Adrenal gland (tissue), 5 donors: ENCODE measurements around the gene C2CD3.

Experiments used
- POLR2A ChIP-seq, 2 donors: fragments of 450-650 bp; IDR thresholded peaks; one replicate each; pipeline ENCODE4 v1.6.1; 2017; ENCODE audit warnings: antibody characterized with exemption in 2 of 2, mild to moderate bottlenecking in 2 of 2, moderate library complexity in 1 of 2
- TF ChIP-seq, protein P1 (sequence below), 6 experiments: fragments of 450-650 bp in 4 of 6; fragments of 200-600 bp in 2 of 6; sonication (generic) in 1 of 6; IDR thresholded peaks; 1 replicate in 5 of 6; 2 replicates in 1 of 6; pipeline versions ENCODE4 v1.5.1 to v1.8.0; 2016 to 2021; ENCODE audit warnings: antibody characterized with exemption in 6 of 6, mild to moderate bottlenecking in 2 of 6, moderate library complexity in 1 of 6
- donor health status: DM: no; HTN: no; CAD: no.

DNA sequence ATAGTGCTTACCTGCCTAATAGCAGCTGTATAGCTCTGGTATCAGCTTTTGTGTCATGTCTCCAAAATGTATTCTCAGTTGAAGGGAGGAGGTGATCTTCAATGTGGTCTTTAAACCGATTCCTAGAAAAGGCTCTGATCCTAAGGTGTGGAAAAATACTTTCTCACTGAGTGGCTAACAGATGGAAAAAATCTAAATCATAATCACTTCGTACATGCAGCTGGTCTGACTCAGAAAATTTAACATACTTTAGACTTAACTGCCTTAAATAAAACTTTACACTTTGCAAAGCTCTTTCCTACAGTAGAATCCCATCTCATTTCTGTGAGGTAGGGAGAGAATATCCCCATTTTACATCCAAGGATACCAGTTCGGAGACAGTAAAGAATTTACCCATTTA is 38.0 kb downstream of the C2CD3 start:
- TF ChIP-seq, protein P1, sequence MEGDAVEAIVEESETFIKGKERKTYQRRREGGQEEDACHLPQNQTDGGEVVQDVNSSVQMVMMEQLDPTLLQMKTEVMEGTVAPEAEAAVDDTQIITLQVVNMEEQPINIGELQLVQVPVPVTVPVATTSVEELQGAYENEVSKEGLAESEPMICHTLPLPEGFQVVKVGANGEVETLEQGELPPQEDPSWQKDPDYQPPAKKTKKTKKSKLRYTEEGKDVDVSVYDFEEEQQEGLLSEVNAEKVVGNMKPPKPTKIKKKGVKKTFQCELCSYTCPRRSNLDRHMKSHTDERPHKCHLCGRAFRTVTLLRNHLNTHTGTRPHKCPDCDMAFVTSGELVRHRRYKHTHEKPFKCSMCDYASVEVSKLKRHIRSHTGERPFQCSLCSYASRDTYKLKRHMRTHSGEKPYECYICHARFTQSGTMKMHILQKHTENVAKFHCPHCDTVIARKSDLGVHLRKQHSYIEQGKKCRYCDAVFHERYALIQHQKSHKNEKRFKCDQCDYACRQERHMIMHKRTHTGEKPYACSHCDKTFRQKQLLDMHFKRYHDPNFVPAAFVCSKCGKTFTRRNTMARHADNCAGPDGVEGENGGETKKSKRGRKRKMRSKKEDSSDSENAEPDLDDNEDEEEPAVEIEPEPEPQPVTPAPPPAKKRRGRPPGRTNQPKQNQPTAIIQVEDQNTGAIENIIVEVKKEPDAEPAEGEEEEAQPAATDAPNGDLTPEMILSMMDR (IDR thresholded peaks at IDR 0.05), result no peak
- TF ChIP-seq POLR2A (IDR thresholded peaks at IDR 0.05), result no peak
